GM12865 (cell line): Measurements from ENCODE around the gene DIP2C.

Source experiments
- DNase-seq: peaks from one replicate; pipeline ENCODE4 v3.0.0; 2010; ENCODE audit warnings: low read depth
- H3K4me3 ChIP-seq: 2 replicates; pipeline ENCODE4 v1.5.1; 2011; ENCODE audit warnings: mild to moderate bottlenecking, low read depth, low read length, control low read depth
- TF ChIP-seq, protein P1 (sequence below): IDR thresholded peaks from 2 replicates; pipeline ENCODE4 v1.5.1; 2011; ENCODE audit warnings: low read length, control low read depth, low read depth, inconsistent platforms; ENCODE audit not compliant: insufficient read depth; ENCODE audit errors: missing control alignments

DIP2C gene

DNA sequence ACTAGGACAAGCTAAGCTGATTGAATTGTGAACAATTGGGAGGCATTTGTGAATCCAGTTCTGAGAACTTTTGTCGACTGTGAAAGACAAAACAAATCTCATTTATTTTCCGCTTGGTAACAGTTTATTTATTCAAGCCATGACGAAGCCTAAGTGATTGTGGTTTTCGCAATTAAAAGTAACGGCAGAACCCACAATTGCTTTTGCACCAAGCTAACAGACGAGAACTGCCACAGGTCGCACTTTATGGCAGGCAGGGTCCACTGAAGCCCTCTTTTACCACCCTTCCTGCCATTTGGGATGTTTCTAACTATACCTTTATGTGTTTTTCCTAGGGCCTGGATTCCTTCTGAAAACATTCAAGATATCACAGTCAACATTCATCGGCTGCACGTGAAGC is 443.0 kb downstream of the DIP2C start:
- TF ChIP-seq, protein P1, sequence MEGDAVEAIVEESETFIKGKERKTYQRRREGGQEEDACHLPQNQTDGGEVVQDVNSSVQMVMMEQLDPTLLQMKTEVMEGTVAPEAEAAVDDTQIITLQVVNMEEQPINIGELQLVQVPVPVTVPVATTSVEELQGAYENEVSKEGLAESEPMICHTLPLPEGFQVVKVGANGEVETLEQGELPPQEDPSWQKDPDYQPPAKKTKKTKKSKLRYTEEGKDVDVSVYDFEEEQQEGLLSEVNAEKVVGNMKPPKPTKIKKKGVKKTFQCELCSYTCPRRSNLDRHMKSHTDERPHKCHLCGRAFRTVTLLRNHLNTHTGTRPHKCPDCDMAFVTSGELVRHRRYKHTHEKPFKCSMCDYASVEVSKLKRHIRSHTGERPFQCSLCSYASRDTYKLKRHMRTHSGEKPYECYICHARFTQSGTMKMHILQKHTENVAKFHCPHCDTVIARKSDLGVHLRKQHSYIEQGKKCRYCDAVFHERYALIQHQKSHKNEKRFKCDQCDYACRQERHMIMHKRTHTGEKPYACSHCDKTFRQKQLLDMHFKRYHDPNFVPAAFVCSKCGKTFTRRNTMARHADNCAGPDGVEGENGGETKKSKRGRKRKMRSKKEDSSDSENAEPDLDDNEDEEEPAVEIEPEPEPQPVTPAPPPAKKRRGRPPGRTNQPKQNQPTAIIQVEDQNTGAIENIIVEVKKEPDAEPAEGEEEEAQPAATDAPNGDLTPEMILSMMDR: no peak
- no peak for DNase-seq
- no peak overlapping the region for H3K4me3 ChIP-seq

DNA sequence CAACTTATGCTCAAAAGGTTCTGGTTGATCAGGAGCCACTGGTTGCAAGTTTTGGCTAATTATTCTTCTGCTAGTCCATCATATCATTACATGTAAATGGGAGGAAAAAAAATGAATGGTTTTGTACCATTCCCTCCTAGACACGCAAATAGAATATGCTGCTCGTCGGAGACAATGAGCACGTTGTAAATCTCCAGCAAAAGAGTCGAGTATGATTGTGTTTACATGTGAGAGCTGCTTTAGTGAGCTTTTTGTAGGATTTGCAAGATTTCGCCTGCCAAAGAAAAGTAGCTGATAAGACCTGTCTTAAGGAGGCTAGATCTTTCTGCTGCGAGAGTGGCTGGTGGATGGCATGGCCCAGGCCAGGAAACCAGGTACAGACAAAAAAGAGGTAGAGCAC is 445.2 kb downstream of the DIP2C start:
- H3K4me3 ChIP-seq: no peak overlapping the region
- TF ChIP-seq, protein P1: no peak
- DNase-seq: no peak

GRCh38 chr10:241966-242643 is 447.4 kb downstream of the DIP2C start:
- H3K4me3 ChIP-seq: no peak overlapping the region
- TF ChIP-seq, protein P1: no peak
- DNase-seq: no peak

GRCh38 chr10:241451-241850 is 448.0 kb downstream of the DIP2C start:
- TF ChIP-seq, protein P1: no peak
- no peak overlapping the region for H3K4me3 ChIP-seq
- DNase-seq: no peak

DNA sequence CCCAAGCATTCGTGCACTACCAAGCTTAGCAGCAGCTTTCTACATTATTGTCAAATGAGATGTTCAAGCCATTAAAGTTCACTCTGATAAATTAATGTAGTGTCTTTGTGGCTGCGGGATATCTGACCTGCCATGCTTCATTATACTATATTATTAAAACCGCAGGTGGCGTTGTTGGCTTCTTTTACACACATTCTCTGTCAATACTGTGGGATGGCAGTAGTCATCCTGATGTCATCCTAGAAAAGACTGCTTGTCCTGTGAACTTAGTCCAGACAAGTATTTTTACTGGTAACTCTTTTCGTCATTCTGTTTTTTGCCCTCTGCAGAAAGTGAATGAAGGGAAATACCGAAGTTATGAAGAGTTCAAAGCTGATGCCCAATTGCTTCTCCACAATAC is 450.4 kb downstream of the DIP2C start:
- TF ChIP-seq, protein P1: no peak
- H3K4me3 ChIP-seq: no peak overlapping the region
- DNase-seq: no peak

DNA sequence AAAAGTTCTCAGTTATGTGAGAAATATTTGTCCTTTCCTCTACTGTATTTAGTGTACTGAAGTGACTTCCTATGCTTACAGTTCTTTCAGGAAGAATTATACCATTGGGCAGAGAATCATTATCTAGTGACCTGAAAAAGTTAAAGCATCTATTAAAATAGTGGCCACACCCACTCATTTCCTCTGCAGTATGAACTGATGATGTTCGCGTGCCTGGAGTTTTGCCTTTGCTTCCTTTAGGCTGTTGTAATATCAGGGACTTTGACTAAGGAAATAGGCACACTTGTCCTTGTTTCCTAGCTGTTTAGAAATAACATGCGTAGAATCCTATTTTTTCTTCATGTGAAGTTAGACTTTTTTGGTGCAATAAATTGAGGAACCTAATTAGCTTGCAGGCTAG is 453.6 kb downstream of the DIP2C start:
- TF ChIP-seq, protein P1: no peak
- DNase-seq: no peak
- H3K4me3 ChIP-seq: no peak overlapping the region
